Stimulated activated CD4-positive, alpha-beta T cell treated with anti-CD3 and anti-CD28 coated beads, TNF-alpha, amount 100 ng/mL, for 4 hours (primary cell): Measurements from ENCODE around the gene MYO10.

Experiments used
- DNase-seq, 3 experiments: peaks; one replicate each; pipeline ENCODE4 v3.0.0-alpha.2; 2020; ENCODE audit warnings: low read depth in 3 of 3

MYO10 gene

GRCh38 chr5:16618138-16618897, 317.8 kb downstream of the MYO10 start:
- DNase-seq: no peak

DNA sequence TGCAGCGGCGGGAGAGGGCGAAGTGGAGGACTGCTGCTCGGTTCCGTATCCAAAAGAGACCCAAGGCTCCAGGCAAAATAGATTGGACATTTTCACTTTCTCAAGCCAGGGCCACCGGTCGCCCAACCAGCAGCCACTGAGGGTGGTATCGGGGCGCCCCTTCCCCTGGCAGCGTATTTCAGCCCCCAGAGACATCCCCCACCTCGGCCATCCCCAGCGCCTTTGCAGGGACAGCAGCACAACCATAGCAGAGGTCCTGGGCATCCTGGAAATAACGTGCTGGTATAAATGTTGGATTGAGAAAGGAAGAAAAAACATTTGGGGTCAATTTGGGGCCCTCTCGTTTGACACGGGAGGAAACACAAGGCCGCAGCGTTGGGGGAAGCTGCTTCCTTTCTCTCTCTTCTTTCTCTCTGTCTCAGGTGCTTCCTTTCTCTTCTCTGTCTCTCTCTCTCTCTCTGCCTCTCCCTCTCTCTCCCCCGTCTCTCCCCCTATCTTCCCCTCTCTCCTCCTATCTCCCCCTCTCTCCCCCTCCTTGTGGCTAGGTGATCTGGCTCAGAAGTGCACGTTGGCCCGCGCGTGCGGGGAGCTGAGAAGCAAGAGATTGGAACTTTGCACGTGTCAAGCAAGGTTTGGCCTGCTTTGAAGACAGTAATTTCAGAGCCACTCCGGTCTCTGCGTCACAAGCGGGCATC, 318.7 kb downstream of the MYO10 start:
- peak; percentile 19 to 35 (median 26) for DNase-seq

DNA sequence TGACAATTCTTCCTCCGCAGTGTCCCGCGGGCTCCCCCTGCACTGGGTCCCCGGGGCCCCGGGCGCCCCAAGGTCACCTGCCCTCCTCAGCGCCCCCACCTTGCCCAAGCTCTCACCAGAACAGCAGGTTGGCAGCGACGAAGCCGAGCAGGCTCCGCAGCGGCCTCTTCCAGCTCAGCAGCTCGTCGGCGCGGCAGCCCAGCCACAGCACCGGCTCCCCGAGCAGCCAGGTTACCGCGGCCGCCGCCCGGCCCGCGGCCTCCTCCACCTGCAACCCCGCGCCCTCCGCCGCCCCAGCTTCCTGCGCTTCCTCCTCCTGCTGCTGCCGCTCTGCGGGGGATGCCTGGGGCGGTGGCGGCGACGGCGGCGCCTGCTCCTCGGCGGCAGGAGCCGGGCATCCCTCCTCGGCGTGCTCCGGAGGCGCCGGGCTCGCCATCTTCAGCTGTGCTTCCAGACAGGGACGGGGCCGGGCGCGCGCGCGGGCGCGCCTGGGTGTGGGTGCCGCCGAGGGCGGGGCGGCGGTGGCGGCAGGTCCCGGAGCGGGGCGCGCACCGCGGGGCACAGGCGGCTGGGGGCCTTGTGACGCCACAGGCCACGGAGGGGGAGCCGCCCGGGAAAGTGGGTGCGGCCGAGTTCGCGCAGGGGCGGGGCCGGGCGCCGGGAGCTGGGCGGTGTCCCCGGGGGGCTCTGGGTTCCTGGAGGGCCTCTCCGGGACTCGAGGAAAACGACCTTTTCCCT, 319.4 kb downstream of the MYO10 start, which contains the start of gene RETREG1:
TSS of gene RETREG1 (minus strand) at position 462 of the 738 bp plus-strand sequence. CDS start at position 436, 26 bp downstream.
- peak; percentile 65 to 80 (median 73) for DNase-seq

GRCh38 chr5:16615741-16616535, 320.1 kb downstream of the MYO10 start:
- no peak for DNase-seq

GRCh38 chr5:16612007-16612406, 324.1 kb downstream of the MYO10 start:
- no peak for DNase-seq
